ENCODE results near the gene ACSL4. TPM values are rescaled to one million over a fixed set of nuclear protein-coding genes. Genes with fewer than 3 reads are reported as not detected.

ACSL4 gene
- total RNA-seq, 1 experiment from 2014 or later, result 55.2 TPM

DNA sequence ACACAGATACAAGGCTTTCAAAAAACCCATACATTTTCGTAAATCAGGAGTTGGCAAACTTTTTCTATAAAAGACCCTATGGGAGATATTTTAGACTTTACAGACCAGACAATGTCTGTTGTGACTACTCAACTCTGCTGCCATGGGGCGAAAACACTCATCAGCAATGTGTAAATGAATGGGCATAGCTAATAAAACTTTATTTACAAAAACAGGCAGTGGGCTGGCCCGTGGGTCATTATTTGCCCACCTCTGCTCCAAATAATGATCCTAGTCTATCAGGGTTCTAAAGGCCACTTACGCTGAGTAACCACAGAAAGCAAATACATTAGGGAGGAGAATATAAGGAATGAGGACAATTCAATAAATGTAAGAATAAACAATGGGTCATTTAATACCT is 43.9 kb upstream of the ACSL4 start:
- POLR2A ChIA-PET, result no interaction called here
- ATAC-seq (no peak), DNase-seq (ENCODE audit: low read depth, low spot score) (no peak)
- CTCF ChIA-PET, result no interaction called here
- Histone ChIP-seq H3K27me3 (ENCODE audit: control insufficient read depth, insufficient read depth, low read length) (no peaks in the 10 kb centered on the region), H3K4me1 (ENCODE audit: control insufficient read depth, insufficient read depth, low read length) (no peaks in the 10 kb centered on the region), H3K27ac (ENCODE audit: low read length) (no peak overlapping the region), H3K36me3 (ENCODE audit: control insufficient read depth, insufficient read depth, low read length) (no peaks in the 10 kb centered on the region), H3K4me3 (ENCODE audit: low read depth in 2 of 2, low read length in 2 of 2) (no peak overlapping the region), H3K9me3 (ENCODE audit: control insufficient read depth, insufficient read depth, low read depth, low read length) (no peaks in the 10 kb centered on the region)
- in situ Hi-C loops (cut with HindIII; ENCODE audit: low pct_unique_long_range_greater_than_20kb, low sequenced_read_pairs) (no loop called here), intact Hi-C loops (cut with micrococcal nuclease; ENCODE audit: unreplicated experiment) (no loop called here)
- BruUV-seq (replicated peaks), result no TSS peak
- TF ChIP-seq POLR2AphosphoS5 (IDR thresholded peaks at IDR 0.05; ENCODE audit: low read depth, low read length), result no peak
- TF ChIP-seq CTCF (IDR thresholded peaks at IDR 0.05), result no peak
- TF ChIP-seq SIN3A (IDR thresholded peaks at IDR 0.05; ENCODE audit: borderline replicate concordance, insufficient read depth, low read depth, low read length), result no peak
- TF ChIP-seq TCF7L2 (IDR thresholded peaks at IDR 0.05; ENCODE audit: low read depth, low read length), result no peak
- TF ChIP-seq REST (IDR thresholded peaks at IDR 0.05; ENCODE audit: insufficient read depth in 1 of 2, low read depth in 2 of 2, low read length in 1 of 2), result no peak

- no peaks in the 10 kb centered on the region for H3K4me1 ChIP-seq (ENCODE audit: control insufficient read depth, insufficient read depth, low read length)
- H3K9me3 ChIP-seq (ENCODE audit: control insufficient read depth, insufficient read depth, low read depth, low read length), result no peaks in the 10 kb centered on the region
- intact Hi-C loops (cut with micrococcal nuclease; ENCODE audit: unreplicated experiment) (no loop called here), in situ Hi-C loops (cut with HindIII; ENCODE audit: low pct_unique_long_range_greater_than_20kb, low sequenced_read_pairs) (no loop called here)
- no peak overlapping the region for H3K27ac ChIP-seq (ENCODE audit: low read length)
- no peak for TF ChIP-seq POLR2AphosphoS5 (IDR thresholded peaks at IDR 0.05; ENCODE audit: low read depth, low read length)
- no peak for TF ChIP-seq SIN3A (IDR thresholded peaks at IDR 0.05; ENCODE audit: borderline replicate concordance, insufficient read depth, low read depth, low read length)
- TF ChIP-seq CTCF (IDR thresholded peaks at IDR 0.05), result no peak
- TF ChIP-seq TCF7L2 (IDR thresholded peaks at IDR 0.05; ENCODE audit: low read depth, low read length), result no peak
- TF ChIP-seq REST (IDR thresholded peaks at IDR 0.05; ENCODE audit: insufficient read depth in 1 of 2, low read depth in 2 of 2, low read length in 1 of 2), result no peak
- ATAC-seq (no peak), DNase-seq (ENCODE audit: low read depth, low spot score) (no peak)
- no TSS peak for BruUV-seq (replicated peaks)
- ChIA-PET POLR2A (no interaction called here), CTCF (no interaction called here)
- no peak overlapping the region for H3K4me3 ChIP-seq (ENCODE audit: low read depth in 2 of 2, low read length in 2 of 2)
- no peaks in the 10 kb centered on the region for H3K36me3 ChIP-seq (ENCODE audit: control insufficient read depth, insufficient read depth, low read length)
- no peaks in the 10 kb centered on the region for H3K27me3 ChIP-seq (ENCODE audit: control insufficient read depth, insufficient read depth, low read length)
Observed at GRCh38 chrX:109776432-109776831, 43.4 kb upstream of the ACSL4 start.

All from Panc1 (cell line).